Measurements from ENCODE around the gene LSG1. TPM values are rescaled to one million over a fixed set of nuclear protein-coding genes. Genes with fewer than 3 reads are reported as not detected.

The LSG1 gene
- total and polyA plus RNA-seq, 9 of the 15 experiments (the other 6 are each of a cell fraction or from before 2014, with no cell fraction given): 14.9 to 73.7 (median 46.7) TPM

GRCh38 chr3:194702545-194702944 lies 30.6 kb upstream of the LSG1 start:
- intact Hi-C loops (cut with micrococcal nuclease): no loop called here
- Histone ChIP-seq H3K4me3 (no peak overlapping the region), H3K27ac (ENCODE audit: extremely low read depth, low read depth, low read length) (no peak overlapping the region), H2AFZ (ENCODE audit: low read depth, low read length) (no peak overlapping the region), H3K27me3 (ENCODE audit: control insufficient read depth in 2 of 2, insufficient read depth in 2 of 2, low read length in 2 of 2) (peaks cover 25 to 49% of the 10 kb centered on the region in 2 experiments; a peak in 4 of 5 replicates), H3K9me1 (ENCODE audit: control insufficient read depth, insufficient read depth, low read length) (no peaks in the 10 kb centered on the region), H3K9ac (ENCODE audit: insufficient read depth in 1 of 2, low read depth in 2 of 2, low read length in 2 of 2) (no peak overlapping the region), H3K36me3 (ENCODE audit: control insufficient read depth, insufficient read depth, low read length) (no peaks in the 10 kb centered on the region), H4K20me1 (replicated peaks; ENCODE audit: control insufficient read depth, insufficient read depth, low read length) (no peaks in the 10 kb centered on the region), H3K79me2 (ENCODE audit: control insufficient read depth, insufficient read depth, low read length) (no peaks in the 10 kb centered on the region), H3K4me1 (replicated peaks in 1 of 2; ENCODE audit: control insufficient read depth in 2 of 2, insufficient read depth in 2 of 2, low read length in 2 of 2) (no peaks in the 10 kb centered on the region; a peak in 1 of 5 replicates), H3K9me3 (replicated peaks; ENCODE audit: control insufficient read depth, insufficient read depth, low read depth, low read length) (peaks cover 2% of the 10 kb centered on the region; the same call in 1 of the 2 replicates), H3K4me2 (ENCODE audit: insufficient read depth, low read length) (no peak overlapping the region)
- no peak for FAIRE-seq
- WGBS (ENCODE audit: insufficient coverage, low coverage, missing lambda C conversion rate): 3% methylated on average over 9 of the region's 9 CpGs
- ATAC-seq: 0 out of 3 replicates have a peak, but pooled peaks have one; percentile 26
- DNase-seq (ENCODE audit: extremely low read depth in 1 of 4, low spot score in 3 of 4): peak in 1 of 4 experiments; percentile 24
- in situ Hi-C loops (cut with MboI): no loop called here
- no TSS peak for BruUV-seq (replicated peaks)
- ChIA-PET CTCF (ENCODE audit: low intra/inter-chr PET ratio) (no interaction called here), POLR2A (interaction anchor here (0.7 kb wide), 1 partner anchor 52 kb away, joined by 3 read pairs; no protein-coding TSS in a partner anchor)
- TF ChIP-seq ZBTB33 (CRISPR knock-in tag; IDR thresholded peaks at IDR 0.05): no peak
- no peak for TF ChIP-seq ADNP (tag; IDR thresholded peaks at IDR 0.05)
- no peak for TF ChIP-seq BCL6 (CRISPR knock-in tag; IDR thresholded peaks at IDR 0.05)
- no peak for TF ChIP-seq NR0B1 (IDR thresholded peaks at IDR 0.05; ENCODE audit: partially characterized antibody)
- no peak for TF ChIP-seq ZNF830 (CRISPR knock-in tag; IDR thresholded peaks at IDR 0.05)

All from K562 (cell line).